ENCODE measurements around the gene FFAR3. TPM values are rescaled to one million over a fixed set of nuclear protein-coding genes. Genes with fewer than 3 reads are reported as not detected.
"Not testable (repeated sequence)": the region's sequence is repeated elsewhere in the genome, so short reads cannot be mapped to it uniquely, and the experiment has no call there.

Gene FFAR3
- total RNA-seq, 1 donor from 2014 or later: 0.31 TPM

DNA sequence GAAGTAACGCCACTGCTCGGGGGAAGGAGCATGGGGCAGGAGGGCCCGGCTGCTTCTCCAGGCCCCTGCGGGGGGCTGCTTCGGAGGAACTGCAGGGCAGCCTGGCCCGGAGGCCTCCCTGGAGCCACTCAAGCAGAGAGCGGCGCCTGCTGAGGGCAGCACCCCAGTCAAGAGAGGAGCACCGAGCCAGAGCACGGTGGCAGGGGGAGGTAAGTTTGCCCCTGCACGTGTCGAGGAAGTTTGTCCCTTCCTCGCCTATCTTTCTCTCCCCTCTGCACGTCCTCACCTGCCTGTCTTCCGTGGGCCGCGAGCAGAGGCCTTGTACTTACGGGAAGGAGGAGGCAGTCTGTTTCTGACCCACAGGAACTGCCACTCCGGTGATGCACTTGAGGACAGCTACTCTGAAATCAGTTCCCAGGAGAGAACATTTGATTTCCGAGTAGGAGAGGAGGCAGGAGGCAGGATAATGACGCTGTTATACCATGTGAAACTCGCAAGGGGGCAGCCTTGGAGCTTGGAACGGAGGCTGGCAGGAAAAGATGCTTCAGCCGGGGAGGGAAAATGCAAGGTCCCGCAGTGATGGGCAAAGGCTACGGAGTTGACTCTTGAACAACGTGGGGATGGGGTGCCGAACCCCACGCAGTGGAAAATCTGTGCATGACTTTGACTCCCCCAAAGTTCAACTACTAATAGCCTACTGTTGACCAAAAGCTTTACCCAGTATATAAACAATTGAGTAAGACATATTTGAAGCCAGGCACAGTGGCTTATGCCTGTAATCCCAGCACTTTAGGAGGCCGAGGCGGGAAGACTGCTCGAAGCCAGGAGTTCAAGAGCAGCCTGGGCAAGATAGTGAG is 5.6 kb upstream of the FFAR3 start:
- no peaks in the 10 kb centered on the region for H3K9me3 Mint-ChIP-seq
- no peak overlapping the region for H3K27ac Mint-ChIP-seq
- peak in 1 of 2 experiments; percentile 74 for DNase-seq (ENCODE audit: low spot score in 2 of 2, unreplicated experiment in 2 of 2)
- H3K36me3 Mint-ChIP-seq: no peaks in the 10 kb centered on the region
- TF ChIP-seq, protein P1, sequence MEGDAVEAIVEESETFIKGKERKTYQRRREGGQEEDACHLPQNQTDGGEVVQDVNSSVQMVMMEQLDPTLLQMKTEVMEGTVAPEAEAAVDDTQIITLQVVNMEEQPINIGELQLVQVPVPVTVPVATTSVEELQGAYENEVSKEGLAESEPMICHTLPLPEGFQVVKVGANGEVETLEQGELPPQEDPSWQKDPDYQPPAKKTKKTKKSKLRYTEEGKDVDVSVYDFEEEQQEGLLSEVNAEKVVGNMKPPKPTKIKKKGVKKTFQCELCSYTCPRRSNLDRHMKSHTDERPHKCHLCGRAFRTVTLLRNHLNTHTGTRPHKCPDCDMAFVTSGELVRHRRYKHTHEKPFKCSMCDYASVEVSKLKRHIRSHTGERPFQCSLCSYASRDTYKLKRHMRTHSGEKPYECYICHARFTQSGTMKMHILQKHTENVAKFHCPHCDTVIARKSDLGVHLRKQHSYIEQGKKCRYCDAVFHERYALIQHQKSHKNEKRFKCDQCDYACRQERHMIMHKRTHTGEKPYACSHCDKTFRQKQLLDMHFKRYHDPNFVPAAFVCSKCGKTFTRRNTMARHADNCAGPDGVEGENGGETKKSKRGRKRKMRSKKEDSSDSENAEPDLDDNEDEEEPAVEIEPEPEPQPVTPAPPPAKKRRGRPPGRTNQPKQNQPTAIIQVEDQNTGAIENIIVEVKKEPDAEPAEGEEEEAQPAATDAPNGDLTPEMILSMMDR (IDR thresholded peaks at IDR 0.05; ENCODE audit: unreplicated experiment): peak; percentile 72
- no peaks in the 10 kb centered on the region for H3K27me3 Mint-ChIP-seq (ENCODE audit: low read depth)
- peaks cover 2% of the 10 kb centered on the region for H3K4me1 Mint-ChIP-seq
- no peak overlapping the region for H3K4me3 Mint-ChIP-seq

DNA sequence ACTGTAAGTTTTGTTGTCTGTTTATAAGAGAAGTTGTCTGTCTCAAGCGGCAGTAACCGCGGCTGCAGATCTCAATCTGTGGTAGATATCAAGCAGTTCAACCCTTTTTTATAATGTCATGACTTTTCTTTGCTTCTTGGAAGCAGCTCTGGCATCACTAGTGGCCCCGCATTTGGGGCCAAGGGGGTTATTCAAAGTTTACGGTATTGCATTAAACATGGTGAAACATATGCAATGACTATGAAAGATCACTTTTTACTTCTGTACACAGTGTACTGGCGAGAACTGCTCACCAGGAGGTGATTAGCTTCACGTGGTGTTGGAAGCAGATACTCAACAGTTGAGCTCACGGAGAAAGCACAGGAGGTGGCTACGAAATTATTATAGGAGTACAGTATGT is 4.6 kb upstream of the FFAR3 start:
- Mint-ChIP-seq H3K27ac (no peak overlapping the region), H3K36me3 (no peaks in the 10 kb centered on the region), H3K4me3 (no peak overlapping the region), H3K27me3 (ENCODE audit: low read depth) (peaks cover 2% of the 10 kb centered on the region), H3K4me1 (peaks cover 7% of the 10 kb centered on the region), H3K9me3 (no peaks in the 10 kb centered on the region)
- TF ChIP-seq, protein P1 (IDR thresholded peaks at IDR 0.05; ENCODE audit: unreplicated experiment): no peak
- no peak for DNase-seq (ENCODE audit: low spot score in 2 of 2, unreplicated experiment in 2 of 2)

DNA sequence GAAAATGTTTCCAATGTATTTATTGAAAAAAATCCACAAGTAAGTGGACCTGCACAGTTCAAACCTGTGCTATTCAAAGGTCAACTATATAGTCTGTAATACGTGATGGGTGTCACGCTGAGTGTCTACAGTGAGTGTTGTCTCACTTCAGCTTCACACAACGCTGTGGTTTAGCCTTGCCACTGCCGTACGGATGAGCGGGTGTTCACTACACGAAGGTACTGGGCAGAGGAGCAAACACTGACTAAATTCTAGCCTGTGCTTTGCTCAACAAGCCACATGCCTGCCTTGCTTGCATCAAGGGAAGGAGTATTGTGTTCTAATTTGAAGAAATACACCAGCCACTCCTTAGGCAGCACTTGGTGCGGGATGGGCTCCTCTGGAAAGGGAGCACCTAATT is 3.4 kb upstream of the FFAR3 start:
- no peak for DNase-seq (ENCODE audit: low spot score in 2 of 2, unreplicated experiment in 2 of 2)
- Mint-ChIP-seq H3K4me3 (no peak overlapping the region), H3K36me3 (no peaks in the 10 kb centered on the region), H3K27me3 (ENCODE audit: low read depth) (peaks cover 2% of the 10 kb centered on the region), H3K4me1 (peaks cover 7% of the 10 kb centered on the region), H3K27ac (no peak overlapping the region), H3K9me3 (no peaks in the 10 kb centered on the region)
- TF ChIP-seq, protein P1 (IDR thresholded peaks at IDR 0.05; ENCODE audit: unreplicated experiment): no peak

DNA sequence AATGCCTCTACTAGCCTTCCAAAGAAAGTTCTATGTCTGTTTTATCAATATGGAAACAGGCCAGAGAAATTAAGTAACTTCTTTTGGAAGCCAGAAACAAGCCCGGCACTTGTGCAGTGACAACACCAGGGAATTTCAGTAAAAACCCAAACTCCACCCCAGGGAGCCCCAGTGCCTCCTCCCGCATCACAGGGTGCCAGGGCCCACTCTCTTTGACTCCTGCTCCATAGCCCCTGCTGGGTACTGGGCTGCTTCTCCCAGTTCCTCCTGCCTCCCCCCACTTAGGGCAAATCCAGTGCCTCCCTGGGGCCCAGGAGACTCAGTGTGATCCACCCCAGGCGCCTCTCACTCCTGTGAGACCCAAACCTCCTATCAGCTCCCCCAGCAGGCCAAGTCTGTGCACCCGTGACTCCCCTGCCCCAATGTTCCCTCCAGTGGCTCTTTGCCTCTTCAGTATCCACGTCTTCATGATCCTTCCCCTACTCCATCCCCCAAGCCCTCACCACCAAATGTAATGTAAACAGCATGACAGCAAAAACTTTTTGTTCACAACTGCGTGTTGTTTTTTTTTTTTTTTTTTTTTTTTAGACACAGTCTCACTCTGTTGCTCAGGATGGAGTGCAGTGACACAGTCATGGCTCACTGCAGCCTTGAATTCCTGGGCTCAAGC is 2.3 kb upstream of the FFAR3 start:
- Mint-ChIP-seq H3K36me3 (no peaks in the 10 kb centered on the region), H3K9me3 (no peaks in the 10 kb centered on the region), H3K27ac (no peak overlapping the region), H3K4me1 (peaks cover 7% of the 10 kb centered on the region), H3K4me3 (no peak overlapping the region), H3K27me3 (ENCODE audit: low read depth) (peaks cover 3% of the 10 kb centered on the region)
- DNase-seq (ENCODE audit: low spot score in 2 of 2, unreplicated experiment in 2 of 2): no peak
- TF ChIP-seq, protein P1 (IDR thresholded peaks at IDR 0.05; ENCODE audit: unreplicated experiment): no peak

DNA sequence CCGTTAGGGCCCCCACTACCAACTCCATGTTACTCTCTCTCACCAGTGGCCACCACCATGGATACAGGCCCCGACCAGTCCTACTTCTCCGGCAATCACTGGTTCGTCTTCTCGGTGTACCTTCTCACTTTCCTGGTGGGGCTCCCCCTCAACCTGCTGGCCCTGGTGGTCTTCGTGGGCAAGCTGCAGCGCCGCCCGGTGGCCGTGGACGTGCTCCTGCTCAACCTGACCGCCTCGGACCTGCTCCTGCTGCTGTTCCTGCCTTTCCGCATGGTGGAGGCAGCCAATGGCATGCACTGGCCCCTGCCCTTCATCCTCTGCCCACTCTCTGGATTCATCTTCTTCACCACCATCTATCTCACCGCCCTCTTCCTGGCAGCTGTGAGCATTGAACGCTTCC is 574 bp downstream of the FFAR3 start:
- H3K27ac Mint-ChIP-seq; H3K9me3 Mint-ChIP-seq; H3K4me1 Mint-ChIP-seq; H3K36me3 Mint-ChIP-seq; DNase-seq (ENCODE audit: low spot score in 2 of 2, unreplicated experiment in 2 of 2); H3K27me3 Mint-ChIP-seq (ENCODE audit: low read depth); H3K4me3 Mint-ChIP-seq: not testable (repeated sequence)

DNA sequence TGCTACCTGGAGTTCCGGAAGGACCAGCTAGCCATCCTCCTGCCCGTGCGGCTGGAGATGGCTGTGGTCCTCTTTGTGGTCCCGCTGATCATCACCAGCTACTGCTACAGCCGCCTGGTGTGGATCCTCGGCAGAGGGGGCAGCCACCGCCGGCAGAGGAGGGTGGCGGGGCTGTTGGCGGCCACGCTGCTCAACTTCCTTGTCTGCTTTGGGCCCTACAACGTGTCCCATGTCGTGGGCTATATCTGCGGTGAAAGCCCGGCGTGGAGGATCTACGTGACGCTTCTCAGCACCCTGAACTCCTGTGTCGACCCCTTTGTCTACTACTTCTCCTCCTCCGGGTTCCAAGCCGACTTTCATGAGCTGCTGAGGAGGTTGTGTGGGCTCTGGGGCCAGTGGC is 1.1 kb downstream of the FFAR3 start:
- not testable (repeated sequence) for H3K36me3 Mint-ChIP-seq; H3K27me3 Mint-ChIP-seq (ENCODE audit: low read depth); H3K4me1 Mint-ChIP-seq; H3K9me3 Mint-ChIP-seq; H3K27ac Mint-ChIP-seq; H3K4me3 Mint-ChIP-seq
- peak in 1 of 2 experiments; percentile 21 for DNase-seq (ENCODE audit: low spot score in 2 of 2, unreplicated experiment in 2 of 2)

DNA sequence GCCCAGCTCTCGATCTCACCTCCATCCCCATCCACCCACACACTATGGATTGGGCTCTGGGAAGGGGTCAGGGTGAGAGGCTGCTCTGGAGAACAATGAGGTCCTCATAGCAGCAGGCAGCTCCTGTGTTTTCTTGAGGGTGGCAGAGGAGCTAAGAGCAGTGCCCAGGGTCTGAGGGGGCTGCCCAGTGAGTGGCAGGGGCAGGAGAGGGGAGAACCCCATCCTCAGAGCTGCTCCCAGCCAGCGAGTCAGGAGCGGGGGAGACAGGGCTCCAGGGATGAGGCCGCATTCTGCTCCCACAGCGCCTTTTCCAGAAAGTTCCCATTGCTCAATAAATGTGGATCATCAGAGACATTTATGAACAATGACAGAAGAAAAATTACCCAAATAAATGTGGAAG is 1.8 kb downstream of the FFAR3 start:
- peak in 1 of 2 experiments; percentile 10 for DNase-seq (ENCODE audit: low spot score in 2 of 2, unreplicated experiment in 2 of 2)
- H3K27me3 Mint-ChIP-seq (ENCODE audit: low read depth): peaks cover 11% of the 10 kb centered on the region
- H3K27ac Mint-ChIP-seq, H3K4me1 Mint-ChIP-seq, H3K36me3 Mint-ChIP-seq, H3K4me3 Mint-ChIP-seq, H3K9me3 Mint-ChIP-seq: not testable (repeated sequence)
